PC-9 (cell line): ENCODE data around the gene CKM. TPM values are rescaled to one million over a fixed set of nuclear protein-coding genes. Genes with fewer than 3 reads are reported as not detected.

Experiments
- BruUV-seq: library from RNA; stranded (reverse); fragments of 400-500 nt; replicated peaks from 2 replicates; lab custom pipeline; 2021; lab: Mats Ljungman, UMichigan
- CTCF ChIA-PET: fragments of 300-600 bp; sonication (Branson Sonifier 250); formaldehyde crosslinking; loops from one replicate; lab custom pipeline; 2022; ENCODE audit warnings: antibody characterized with exemption; lab: Charles Lee
- POLR2A ChIA-PET: fragments of 300-600 bp; sonication (Branson Sonifier 250); formaldehyde crosslinking; loops from one replicate; lab custom pipeline; 2022; ENCODE audit warnings: antibody characterized with exemption; ENCODE audit not compliant: unreplicated experiment; lab: Charles Lee
- DNase-seq, 2 experiments: peaks; one replicate each; pipeline versions ENCODE4 v3.0.0 to v3.0.0-alpha.2; 2015 to 2022; ENCODE audit warnings: mixed read lengths in 1 of 2
- H2AFZ ChIP-seq: fragments of 200-600 bp; sonication (generic); 2 replicates; pipeline ENCODE4 v1.8.1; 2017; ENCODE audit warnings: antibody characterized with exemption
- H3F3A ChIP-seq: fragments of 200-600 bp; sonication (generic); 2 replicates; pipeline ENCODE4 v1.8.1; 2017; ENCODE audit warnings: antibody characterized with exemption, mild to moderate bottlenecking, low read depth; ENCODE audit not compliant: insufficient read depth
- H3K27ac ChIP-seq: fragments of 200-600 bp; sonication (generic); 2 replicates; pipeline ENCODE4 v1.6.1; 2016; ENCODE audit warnings: mixed run types
- H3K27me3 ChIP-seq: fragments of 200-600 bp; sonication (generic); 2 replicates; pipeline ENCODE4 v1.6.1; 2016; ENCODE audit warnings: low read depth, mixed run types; ENCODE audit not compliant: insufficient read depth
- H3K36me3 ChIP-seq: fragments of 200-600 bp; sonication (generic); 2 replicates; pipeline ENCODE4 v1.6.1; 2016; ENCODE audit warnings: low read depth, mixed run types
- H3K4me1 ChIP-seq: fragments of 200-600 bp; sonication (generic); replicated peaks from 2 replicates; pipeline ENCODE4 v1.6.1; 2016; ENCODE audit warnings: mixed run types; ENCODE audit not compliant: insufficient read depth
- H3K4me2 ChIP-seq: fragments of 200-600 bp; sonication (generic); 2 replicates; pipeline ENCODE4 v1.6.1; 2017; ENCODE audit warnings: mixed run types
- H3K4me3 ChIP-seq: fragments of 200-600 bp; sonication (generic); 2 replicates; pipeline ENCODE4 v1.6.1; 2016; ENCODE audit warnings: mixed run types
- H3K79me2 ChIP-seq: fragments of 200-600 bp; sonication (generic); 2 replicates; pipeline ENCODE4 v1.6.1; 2017; ENCODE audit warnings: low read depth, mixed run types
- H3K9me2 ChIP-seq: fragments of 200-600 bp; sonication (generic); 2 replicates; pipeline ENCODE4 v1.8.1; 2017; ENCODE audit warnings: mild to moderate bottlenecking; ENCODE audit not compliant: insufficient read depth
- H3K9me3 ChIP-seq: fragments of 200-600 bp; sonication (generic); 2 replicates; pipeline ENCODE4 v1.8.1; 2016; ENCODE audit warnings: low read depth; ENCODE audit not compliant: insufficient read depth
- H4K20me1 ChIP-seq: fragments of 200-600 bp; sonication (generic); 2 replicates; pipeline ENCODE4 v1.8.1; 2017; ENCODE audit not compliant: insufficient read depth
- CTCF ChIP-seq: fragments of 200-600 bp; sonication (generic); conservative IDR thresholded peaks from 2 replicates; pipeline ENCODE4 v1.6.1; 2017; ENCODE audit warnings: mixed run types, antibody characterized with exemption, mild to moderate bottlenecking, moderate library complexity
- EZH2 ChIP-seq: fragments of 200-600 bp; sonication (generic); IDR thresholded peaks from 2 replicates; pipeline ENCODE4 v1.8.0; 2017; ENCODE audit warnings: antibody characterized with exemption, low read depth
- intact Hi-C: fragments of 100-400 bp; cut with micrococcal nuclease; formaldehyde crosslinking; loops from one replicate; pipeline ENCODE4 v1.10.0; 2022; ENCODE audit not compliant: unreplicated experiment
- total RNA-seq: library from RNA; stranded (reverse); gene quantifications from 2 replicates; pipeline ENCODE4 v1.2.3, GENCODE V29; 2021

Gene CKM
- total RNA-seq, 1 experiment from 2014 or later = not detected

GRCh38 chr19:45362291-45362690 lies 39.6 kb upstream of the CKM start:
- no TSS peak for BruUV-seq
- H3F3A ChIP-seq = no peaks in the 10 kb centered on the region
- intact Hi-C loops = no loop called here
- ChIA-PET CTCF (no interaction called here), POLR2A (no interaction called here)
- no peaks in the 10 kb centered on the region for H3K9me3 ChIP-seq
- no peaks in the 10 kb centered on the region for H3K36me3 ChIP-seq
- TF ChIP-seq EZH2 (no peak), CTCF (no peak)
- H3K9me2 ChIP-seq = no peaks in the 10 kb centered on the region
- DNase-seq = no peak
- H3K27ac ChIP-seq = no peak overlapping the region
- H3K4me3 ChIP-seq = no peak overlapping the region
- no peak overlapping the region for H2AFZ ChIP-seq
- no peak overlapping the region for H3K4me2 ChIP-seq
- H3K79me2 ChIP-seq = no peaks in the 10 kb centered on the region
- no peaks in the 10 kb centered on the region for H3K27me3 ChIP-seq
- H3K4me1 ChIP-seq = 0 out of 2 replicates have a peak, but pooled peaks cover 6% of the 10 kb centered on the region
- no peaks in the 10 kb centered on the region; the same call in 1 of the 2 replicates for H4K20me1 ChIP-seq

- Histone ChIP-seq H3K4me1 (0 out of 2 replicates have a peak, but pooled peaks cover 6% of the 10 kb centered on the region), H3K27ac (no peak overlapping the region), H3F3A (no peaks in the 10 kb centered on the region; the same call in 1 of the 2 replicates), H3K4me3 (no peak overlapping the region), H2AFZ (no peak overlapping the region), H3K9me3 (no peaks in the 10 kb centered on the region), H3K27me3 (no peaks in the 10 kb centered on the region), H4K20me1 (no peaks in the 10 kb centered on the region; the same call in 1 of the 2 replicates), H3K79me2 (no peaks in the 10 kb centered on the region), H3K36me3 (no peaks in the 10 kb centered on the region), H3K4me2 (no peak overlapping the region), H3K9me2 (no peaks in the 10 kb centered on the region)
- no peak for TF ChIP-seq EZH2
- TF ChIP-seq CTCF = no peak
- no peak for DNase-seq
- CTCF ChIA-PET = no interaction called here
- BruUV-seq = no TSS peak
- POLR2A ChIA-PET = interaction anchor here (0.6 kb wide), 1 partner anchor 110 kb away, joined by 24 read pairs; no protein-coding TSS in a partner anchor
- intact Hi-C loops = no loop called here
These were observed 38.9 kb upstream of the CKM start for GRCh38 chr19:45361608-45362007.

- CTCF ChIA-PET = no interaction called here
- no peaks in the 10 kb centered on the region for H3K36me3 ChIP-seq
- H3K4me1 ChIP-seq = no peaks in the 10 kb centered on the region
- H3F3A ChIP-seq = peaks cover 6% of the 10 kb centered on the region; the same call in 1 of the 2 replicates
- H3K4me2 ChIP-seq = no peak overlapping the region
- POLR2A ChIA-PET = no interaction called here
- H3K27ac ChIP-seq = no peak overlapping the region
- H3K9me3 ChIP-seq = no peaks in the 10 kb centered on the region
- TF ChIP-seq CTCF = no peak
- TF ChIP-seq EZH2 = no peak
- H3K4me3 ChIP-seq = no peak overlapping the region
- H4K20me1 ChIP-seq = no peaks in the 10 kb centered on the region; the same call in 1 of the 2 replicates
- no peak for DNase-seq
- H3K79me2 ChIP-seq = no peaks in the 10 kb centered on the region
- no TSS peak for BruUV-seq
- intact Hi-C loops = no loop called here
- H3K9me2 ChIP-seq = no peaks in the 10 kb centered on the region
- H2AFZ ChIP-seq = no peak overlapping the region
- H3K27me3 ChIP-seq = no peaks in the 10 kb centered on the region
These were observed 35.6 kb upstream of the CKM start for GRCh38 chr19:45358213-45358792.
